ENCODE data around the gene RABGGTA.

DNA sequence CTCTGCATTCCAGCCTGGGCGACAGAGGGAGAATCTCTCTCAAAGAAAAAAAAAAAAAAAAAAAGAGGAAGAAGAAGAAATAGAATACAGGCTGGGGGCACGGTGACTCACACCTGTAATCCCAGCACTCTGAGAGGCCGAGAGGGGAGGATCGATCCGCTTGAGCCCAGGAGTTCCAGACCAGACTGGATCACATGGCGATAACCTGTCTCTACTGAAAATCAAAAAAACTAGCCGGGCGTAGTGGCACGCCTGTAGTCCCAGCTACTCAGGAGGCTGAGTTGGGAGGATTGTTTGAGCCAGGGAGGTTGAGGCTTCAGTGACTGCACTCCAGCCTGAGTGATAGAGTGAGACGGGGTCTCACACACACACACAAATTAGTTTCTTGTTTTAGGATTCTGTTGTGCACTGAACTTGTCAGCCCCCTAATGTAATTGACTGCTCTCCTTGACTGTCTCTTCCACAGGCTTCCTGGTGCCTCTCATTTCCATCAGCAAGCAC lies 28.0 kb downstream of the RABGGTA start:
- no peak for TF ChIP-seq EZH2 (IDR thresholded peaks at IDR 0.05; ENCODE audit: low read length, missing control alignments)
- TF ChIP-seq CTCF (conservative IDR thresholded peaks at IDR 0.05 in 1 of 2, IDR thresholded peaks at IDR 0.05 in 1 of 2; ENCODE audit: low read depth in 1 of 2, low read length in 2 of 2), result no peak
